HFFc6 (cell line): ENCODE measurements around the gene FAM186B. TPM values are rescaled to one million over a fixed set of nuclear protein-coding genes. Genes with fewer than 3 reads are reported as not detected.

Experiments used
- DNase-seq: peaks from one replicate; pipeline ENCODE4 v3.0.0-alpha.2; 2018
- H3K27ac Mint-ChIP-seq: 2 replicates; pipeline ENCODE4 v1.8.0; 2020; ENCODE audit warnings: mild to moderate bottlenecking, mixed read lengths
- H3K27me3 Mint-ChIP-seq: 2 replicates; pipeline ENCODE4 v1.8.0; 2021; ENCODE audit warnings: mild to moderate bottlenecking, moderate library complexity, mixed read lengths; ENCODE audit not compliant: insufficient read depth
- H3K36me3 Mint-ChIP-seq: 2 replicates; pipeline ENCODE4 v1.8.0; 2021; ENCODE audit warnings: low read depth, mixed read lengths
- H3K4me1 Mint-ChIP-seq: 2 replicates; pipeline ENCODE4 v1.8.0; 2020; ENCODE audit warnings: low read depth, mixed read lengths
- H3K4me3 Mint-ChIP-seq: 2 replicates; pipeline ENCODE4 v1.8.0; 2020; ENCODE audit warnings: mild to moderate bottlenecking, moderate library complexity, mixed read lengths
- H3K9me3 Mint-ChIP-seq: 2 replicates; pipeline ENCODE4 v1.8.0; 2020; ENCODE audit warnings: mild to moderate bottlenecking, mixed read lengths
- total RNA-seq, 6 experiments: library from RNA; stranded (reverse); fragmentation: NEBNext Ultra II Directional; extraction: Animal tissue kit (Norgen Biotek cat#: 25700); gene quantifications; 2 replicates in 1 of 6; 3 replicates in 5 of 6; pipeline ENCODE4 v1.2.3, GENCODE V29; 2021
- TF ChIP-seq, protein P1 (sequence below): fragments of 200-600 bp; sonication (generic); IDR thresholded peaks from 2 replicates; pipeline ENCODE4 v1.5.0; 2021; ENCODE audit warnings: antibody characterized with exemption, mild to moderate bottlenecking

Gene FAM186B
- total RNA-seq, 6 experiments from 2014 or later = 0.21 to 0.46 (median 0.31) TPM

DNA sequence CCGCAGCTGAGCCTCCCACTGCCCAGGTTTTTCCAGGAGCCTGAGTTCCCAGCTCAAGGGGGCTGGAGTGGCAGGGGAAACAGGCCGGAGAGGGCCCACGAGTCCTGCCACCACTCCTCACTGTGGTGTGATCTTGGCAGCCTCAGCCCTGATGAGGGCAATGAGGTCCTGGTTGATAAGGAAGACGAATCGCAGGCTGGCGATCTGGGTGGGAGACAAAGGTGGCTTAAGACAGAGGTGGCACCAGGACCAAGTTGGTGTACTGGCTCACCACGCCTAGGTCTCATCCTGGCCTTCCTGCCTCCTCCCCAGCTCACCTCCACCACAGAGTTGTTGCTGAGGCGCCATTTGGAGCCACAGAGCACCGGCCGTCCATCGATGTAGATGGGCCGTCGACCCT lies 46.9 kb downstream of the FAM186B start:
- Mint-ChIP-seq H3K27me3 (no peaks in the 10 kb centered on the region), H3K9me3 (no peaks in the 10 kb centered on the region), H3K4me1 (no peaks in the 10 kb centered on the region), H3K27ac (no peak overlapping the region), H3K36me3 (peaks cover 20% of the 10 kb centered on the region), H3K4me3 (no peak overlapping the region)
- TF ChIP-seq, protein P1, sequence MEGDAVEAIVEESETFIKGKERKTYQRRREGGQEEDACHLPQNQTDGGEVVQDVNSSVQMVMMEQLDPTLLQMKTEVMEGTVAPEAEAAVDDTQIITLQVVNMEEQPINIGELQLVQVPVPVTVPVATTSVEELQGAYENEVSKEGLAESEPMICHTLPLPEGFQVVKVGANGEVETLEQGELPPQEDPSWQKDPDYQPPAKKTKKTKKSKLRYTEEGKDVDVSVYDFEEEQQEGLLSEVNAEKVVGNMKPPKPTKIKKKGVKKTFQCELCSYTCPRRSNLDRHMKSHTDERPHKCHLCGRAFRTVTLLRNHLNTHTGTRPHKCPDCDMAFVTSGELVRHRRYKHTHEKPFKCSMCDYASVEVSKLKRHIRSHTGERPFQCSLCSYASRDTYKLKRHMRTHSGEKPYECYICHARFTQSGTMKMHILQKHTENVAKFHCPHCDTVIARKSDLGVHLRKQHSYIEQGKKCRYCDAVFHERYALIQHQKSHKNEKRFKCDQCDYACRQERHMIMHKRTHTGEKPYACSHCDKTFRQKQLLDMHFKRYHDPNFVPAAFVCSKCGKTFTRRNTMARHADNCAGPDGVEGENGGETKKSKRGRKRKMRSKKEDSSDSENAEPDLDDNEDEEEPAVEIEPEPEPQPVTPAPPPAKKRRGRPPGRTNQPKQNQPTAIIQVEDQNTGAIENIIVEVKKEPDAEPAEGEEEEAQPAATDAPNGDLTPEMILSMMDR = no peak
- no peak for DNase-seq

- Mint-ChIP-seq H3K4me3 (no peak overlapping the region), H3K4me1 (no peaks in the 10 kb centered on the region), H3K9me3 (no peaks in the 10 kb centered on the region), H3K36me3 (peaks cover 19% of the 10 kb centered on the region), H3K27ac (no peak overlapping the region), H3K27me3 (0 out of 2 replicates have a peak, but pooled peaks cover 3% of the 10 kb centered on the region)
- DNase-seq = no peak
- TF ChIP-seq, protein P1 = peak; percentile 53
Observed at GRCh38 chr12:49557917-49558215, 47.6 kb downstream of the FAM186B start.

- H3K27me3 Mint-ChIP-seq = 0 out of 2 replicates have a peak, but pooled peaks cover 3% of the 10 kb centered on the region
- H3K4me3 Mint-ChIP-seq = no peak overlapping the region
- no peak for DNase-seq
- H3K36me3 Mint-ChIP-seq = peaks cover 19% of the 10 kb centered on the region
- H3K9me3 Mint-ChIP-seq = no peaks in the 10 kb centered on the region
- TF ChIP-seq, protein P1 = no peak
- no peaks in the 10 kb centered on the region for H3K4me1 Mint-ChIP-seq
- no peak overlapping the region for H3K27ac Mint-ChIP-seq
Observed at GRCh38 chr12:49557187-49557916, 48.1 kb downstream of the FAM186B start.

DNA sequence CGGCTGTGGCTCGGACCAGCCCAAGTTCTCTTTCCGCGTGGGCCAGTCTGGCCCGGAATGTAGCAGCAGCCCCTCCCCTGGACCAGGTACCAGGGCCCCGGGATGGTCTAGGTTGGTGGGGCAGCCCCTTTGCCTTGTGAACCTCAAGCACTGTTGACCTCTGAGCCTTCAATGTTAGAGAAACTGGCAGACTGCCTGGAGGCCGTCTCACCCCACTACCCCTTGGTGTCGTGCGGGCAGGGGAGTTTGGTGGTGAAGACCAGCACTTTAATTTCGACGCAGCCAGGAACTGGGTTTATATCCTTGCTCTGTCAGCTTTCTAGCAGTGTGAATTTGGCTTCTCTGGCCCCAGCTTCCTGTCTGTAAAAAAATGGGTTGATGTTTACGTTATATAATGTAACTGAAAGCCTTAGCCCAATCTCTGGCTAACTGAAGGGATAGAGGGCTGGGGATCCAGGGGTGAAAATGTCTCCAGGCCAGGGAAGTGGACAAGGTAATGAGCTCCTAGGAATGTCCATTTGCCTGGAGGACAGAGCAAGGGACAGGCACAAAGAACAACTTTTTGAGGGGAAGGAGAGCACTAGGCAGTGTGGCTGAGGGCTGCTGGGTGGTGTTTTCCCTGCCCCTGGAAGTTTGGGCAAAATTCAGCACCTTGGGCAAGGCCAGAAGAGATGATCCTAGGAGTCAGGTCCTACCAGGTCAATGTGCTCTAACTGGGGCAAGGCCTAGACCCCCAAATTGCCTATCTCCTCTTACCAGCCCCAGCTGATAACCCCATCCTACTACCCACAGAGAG lies 48.9 kb downstream of the FAM186B start:
- H3K4me1 Mint-ChIP-seq = no peaks in the 10 kb centered on the region
- H3K9me3 Mint-ChIP-seq = no peaks in the 10 kb centered on the region
- H3K36me3 Mint-ChIP-seq = peaks cover 19% of the 10 kb centered on the region
- TF ChIP-seq, protein P1 = no peak
- peaks cover 7% of the 10 kb centered on the region; the same call in 1 of the 2 replicates for H3K27me3 Mint-ChIP-seq
- no peak for DNase-seq
- no peak overlapping the region for H3K4me3 Mint-ChIP-seq
- no peak overlapping the region for H3K27ac Mint-ChIP-seq

DNA sequence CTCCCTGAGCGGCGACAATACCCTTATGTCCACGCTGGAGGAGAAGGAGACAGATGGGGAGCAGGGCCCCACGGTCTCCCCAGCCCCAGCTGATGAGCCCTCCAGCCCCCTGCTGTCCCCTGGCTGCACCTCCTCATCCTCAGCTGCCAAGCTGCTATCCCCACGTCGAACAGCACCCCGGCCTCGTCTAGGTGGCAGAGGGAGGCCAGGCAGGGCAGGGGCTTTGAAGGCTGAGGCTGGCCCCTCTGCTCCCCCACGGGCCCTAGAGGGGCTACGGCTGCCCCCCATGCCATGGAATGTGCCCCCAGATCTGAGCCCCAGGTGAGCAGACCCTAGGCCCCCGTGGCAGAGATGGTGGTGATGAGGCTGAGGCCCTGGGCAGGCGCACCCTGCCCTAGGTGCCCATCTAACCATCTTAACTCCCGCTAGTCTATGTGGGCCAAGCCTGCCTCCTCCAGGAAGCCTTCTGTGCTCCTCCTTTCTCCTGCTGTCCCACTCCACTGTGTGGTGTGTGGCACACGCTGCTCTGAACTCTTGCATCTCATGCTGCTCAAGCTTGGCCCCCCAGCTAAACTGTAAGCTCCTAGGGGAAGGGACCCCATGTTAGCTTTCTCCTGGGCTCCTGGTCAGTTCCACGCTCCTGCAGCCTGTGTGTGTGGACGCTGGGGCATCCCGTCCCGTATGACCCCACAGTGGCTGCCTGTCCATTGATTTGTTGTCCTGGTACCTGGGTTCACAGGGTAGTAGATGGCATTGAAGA lies 49.6 kb downstream of the FAM186B start:
- peaks cover 8% of the 10 kb centered on the region; the same call in 1 of the 2 replicates for H3K27me3 Mint-ChIP-seq
- TF ChIP-seq, protein P1 = no peak
- no peak overlapping the region; the same call in 1 of the 2 replicates for H3K27ac Mint-ChIP-seq
- no peaks in the 10 kb centered on the region for H3K4me1 Mint-ChIP-seq
- H3K36me3 Mint-ChIP-seq = peaks cover 19% of the 10 kb centered on the region
- H3K4me3 Mint-ChIP-seq = no peak overlapping the region
- no peak for DNase-seq
- H3K9me3 Mint-ChIP-seq = no peaks in the 10 kb centered on the region
